NCI-H2107 treated with DMSO at 0.1 percent for 48 hours (cell line): ENCODE measurements around the gene NRXN3.

Source experiments
- DNase-seq: peaks from one replicate; lab custom pipeline; 2025; ENCODE audit not compliant: unreplicated experiment; lab: John Stamatoyannopoulos, UW

The NRXN3 gene

GRCh38 chr14:79826362-79826761, 1656.2 kb downstream of the NRXN3 start:
- DNase-seq: no peak

GRCh38 chr14:79829405-79830166, 1659.4 kb downstream of the NRXN3 start:
- no peak for DNase-seq

DNA sequence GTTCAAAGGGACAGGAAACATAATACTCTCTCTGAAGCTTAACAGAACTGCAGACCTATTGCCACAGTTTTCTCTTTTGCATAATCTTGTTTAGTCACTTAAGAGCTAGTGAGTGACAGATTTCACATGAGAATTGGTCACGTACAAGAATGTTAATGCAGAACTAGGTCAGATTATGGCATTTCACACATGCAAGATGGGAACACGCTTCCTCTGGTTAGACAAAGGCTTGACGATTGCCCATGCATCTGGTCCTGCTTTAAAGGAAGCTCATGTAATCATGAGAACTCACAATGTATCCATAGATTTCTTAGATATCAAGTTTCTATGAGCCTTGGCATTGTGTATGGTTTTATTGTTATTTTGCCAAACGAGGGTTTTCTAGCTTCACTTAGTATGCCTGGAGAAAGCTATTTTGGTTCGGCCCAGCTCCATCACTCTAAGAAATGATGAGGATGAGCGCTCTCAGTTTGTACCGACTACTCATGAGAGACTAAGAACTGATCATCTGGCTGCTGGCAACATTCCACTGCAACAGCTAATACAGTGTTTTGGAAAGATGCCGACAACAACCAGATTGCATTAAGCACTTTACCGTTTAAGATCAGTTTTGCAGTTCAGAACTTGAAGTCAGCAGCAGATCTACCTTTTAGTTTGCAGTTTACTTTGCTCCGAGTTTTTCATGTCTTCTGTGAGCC, 1661.2 kb downstream of the NRXN3 start:
- DNase-seq: no peak

DNA sequence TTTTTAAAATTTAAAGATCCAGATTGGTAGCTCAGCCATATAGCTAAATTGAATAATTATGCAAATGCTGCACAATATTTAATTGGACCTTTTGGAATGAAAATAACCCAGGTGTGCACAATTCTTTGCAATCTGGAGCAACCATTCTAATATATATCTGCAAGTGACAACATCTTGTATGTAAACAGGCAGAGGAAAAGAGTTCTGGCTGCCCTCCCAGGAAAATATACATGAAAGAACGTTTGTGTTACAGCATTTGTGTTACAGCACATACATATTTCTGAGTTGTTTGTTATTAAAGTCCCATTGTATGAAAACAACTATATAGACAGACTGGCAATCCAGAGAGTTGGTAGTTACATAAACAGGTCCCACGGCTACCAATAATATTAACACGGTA, 1663.6 kb downstream of the NRXN3 start:
- no peak for DNase-seq

DNA sequence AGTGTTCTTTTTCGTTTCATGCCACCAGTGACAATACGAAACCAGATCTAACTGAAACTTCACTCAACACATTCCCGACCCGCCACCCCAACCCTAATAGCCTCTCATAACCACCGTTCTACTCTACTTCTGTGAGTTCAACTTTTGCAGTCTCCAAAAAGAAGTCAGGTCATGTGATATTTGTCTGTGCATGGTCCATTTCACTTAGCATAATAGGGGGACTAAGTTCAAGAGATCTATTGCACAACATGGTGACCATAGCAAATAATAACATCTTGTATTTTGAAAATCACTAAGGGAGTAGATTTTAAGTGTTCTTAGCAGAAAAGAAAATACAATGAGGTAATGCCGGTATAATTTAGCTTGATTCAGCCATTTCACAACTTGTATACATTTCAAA, 1664.7 kb downstream of the NRXN3 start:
- peak; percentile 3 for DNase-seq

GRCh38 chr14:79836577-79836976, 1666.4 kb downstream of the NRXN3 start:
- DNase-seq: no peak

- DNase-seq: no peak
Measured at GRCh38 chr14:79837699-79838098, 1667.5 kb downstream of the NRXN3 start.

GRCh38 chr14:79840103-79840502, 1669.9 kb downstream of the NRXN3 start:
- DNase-seq: no peak

DNA sequence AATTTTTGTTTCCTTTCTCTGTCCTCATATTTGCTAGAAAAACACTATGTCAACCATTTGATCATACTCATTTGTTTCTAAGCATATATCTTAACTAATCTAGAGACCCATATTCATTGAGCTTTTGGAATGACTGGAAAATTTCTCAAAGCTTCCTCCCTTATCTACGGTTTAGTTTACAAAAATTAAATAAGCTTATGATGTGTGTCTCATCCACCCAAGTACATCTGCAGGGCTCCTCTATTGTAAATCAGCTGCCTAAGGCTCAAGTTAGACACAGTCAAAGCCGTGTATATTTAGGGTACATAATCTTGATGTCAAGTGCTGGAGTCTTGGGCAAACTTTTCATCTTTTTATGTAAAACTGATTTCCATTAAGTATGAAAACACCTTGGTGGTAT, 1670.7 kb downstream of the NRXN3 start:
- no peak for DNase-seq

GRCh38 chr14:79841433-79841832, 1671.3 kb downstream of the NRXN3 start:
- no peak for DNase-seq

- no peak for DNase-seq
Measured at GRCh38 chr14:79842270-79842669, 1672.1 kb downstream of the NRXN3 start.

DNA sequence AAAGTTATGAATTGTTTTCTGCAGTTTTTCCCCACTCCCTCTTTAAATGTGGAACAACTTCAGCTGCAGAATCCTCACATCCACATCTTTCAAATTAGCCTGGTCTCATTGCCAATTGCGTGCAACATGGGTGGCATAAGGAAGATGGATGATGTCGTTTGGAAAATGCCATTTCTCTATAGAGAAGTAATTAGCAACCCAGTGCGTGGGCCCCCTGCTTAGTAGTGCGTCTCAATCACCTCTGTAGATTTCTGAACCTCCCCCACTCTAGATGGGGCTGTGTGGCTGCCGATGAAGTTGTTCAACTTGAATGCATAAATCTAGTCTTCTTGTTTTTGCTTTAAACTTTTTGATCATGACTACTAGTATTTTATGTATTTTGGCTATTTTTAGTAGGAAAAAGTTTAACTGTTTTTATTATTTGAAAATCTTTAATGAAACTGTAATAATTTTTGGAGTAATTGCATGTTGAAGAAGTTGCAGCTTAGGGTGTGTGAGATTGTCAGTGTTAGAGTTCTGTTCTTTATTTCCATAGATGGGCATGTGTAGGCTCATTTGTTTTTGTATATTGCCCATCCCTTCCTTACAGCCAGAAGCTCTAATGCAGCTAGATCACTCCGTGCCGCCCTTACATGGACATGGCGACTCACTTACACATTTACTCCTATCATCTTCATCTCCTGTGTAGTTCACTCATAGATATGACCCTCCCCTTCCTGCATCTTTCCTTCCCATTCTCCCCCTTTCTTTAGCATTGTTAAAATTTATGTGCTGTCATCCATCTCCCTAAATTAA, 1683.0 kb downstream of the NRXN3 start:
- no peak for DNase-seq

- no peak for DNase-seq
Measured at GRCh38 chr14:79855789-79856188, 1685.6 kb downstream of the NRXN3 start.

GRCh38 chr14:79856381-79856780, 1686.2 kb downstream of the NRXN3 start:
- no peak for DNase-seq

GRCh38 chr14:79861111-79861510, 1690.9 kb downstream of the NRXN3 start:
- DNase-seq: no peak

GRCh38 chr14:79862045-79862444, 1691.9 kb downstream of the NRXN3 start:
- no peak for DNase-seq

GRCh38 chr14:79871136-79871535, 1701.0 kb downstream of the NRXN3 start:
- DNase-seq: no peak

- no peak for DNase-seq
Measured at GRCh38 chr14:79878229-79878628, 1708.1 kb downstream of the NRXN3 start.

- no peak for DNase-seq
Measured at GRCh38 chr14:79878785-79879184, 1708.6 kb downstream of the NRXN3 start.

DNA sequence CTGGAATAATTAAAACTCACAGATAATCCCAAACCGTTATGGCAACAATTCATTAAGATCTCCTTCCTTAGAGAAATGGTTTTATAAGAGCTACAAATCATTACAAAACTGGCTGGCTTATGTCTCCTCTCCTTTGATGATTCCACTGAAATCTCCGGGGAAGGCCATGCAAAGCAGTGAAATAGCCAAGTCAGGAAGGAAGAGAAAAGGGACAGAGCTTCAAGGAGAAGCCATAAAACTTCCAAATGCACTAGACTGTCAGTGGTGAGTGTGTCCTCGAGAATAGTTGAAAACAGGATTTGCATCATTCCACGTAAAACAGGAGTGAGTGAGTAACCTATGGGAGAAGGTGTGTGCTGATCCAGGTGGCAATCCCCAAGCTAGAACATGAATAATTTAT, 1711.1 kb downstream of the NRXN3 start:
- DNase-seq: no peak

- no peak for DNase-seq
Measured at GRCh38 chr14:79890527-79890926, 1720.4 kb downstream of the NRXN3 start.

DNA sequence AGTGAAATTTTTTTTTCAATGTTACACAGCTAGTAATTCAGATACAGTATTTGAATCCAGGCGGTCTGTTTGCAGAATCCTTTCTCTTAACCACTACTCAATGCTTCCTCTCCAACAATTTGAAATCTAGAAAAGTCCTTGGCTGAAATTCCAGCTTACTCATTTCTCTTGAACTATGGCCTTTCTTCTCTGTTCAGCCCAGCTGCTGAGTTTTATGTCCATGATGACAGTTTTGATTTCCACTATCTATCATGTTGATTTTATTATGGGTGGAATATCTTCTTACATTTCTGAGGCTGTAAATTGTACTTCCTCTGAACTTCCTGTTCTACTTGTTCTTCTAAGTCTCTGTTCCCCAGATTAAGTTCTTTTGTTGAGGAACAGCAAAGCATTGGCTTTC, 1725.8 kb downstream of the NRXN3 start:
- DNase-seq: no peak
